Type B pancreatic cell (in vitro differentiated cells): ENCODE results near the gene NUAK1. TPM values are rescaled to one million over a fixed set of nuclear protein-coding genes. Genes with fewer than 3 reads are reported as not detected.

ENCODE experiments used
- DNase-seq: peaks from one replicate; pipeline ENCODE4 v3.0.0; 2021; ENCODE audit warnings: mixed read lengths; ENCODE audit not compliant: unreplicated experiment; ENCODE audit errors: extremely low spot score
- H3K27ac Mint-ChIP-seq: 2 replicates; pipeline ENCODE4 v1.8.0; 2021; ENCODE audit warnings: mild to moderate bottlenecking, mixed read lengths
- H3K27me3 Mint-ChIP-seq: 2 replicates; pipeline ENCODE4 v1.8.0; 2021; ENCODE audit warnings: mixed read lengths
- H3K36me3 Mint-ChIP-seq: 2 replicates; pipeline ENCODE4 v1.8.0; 2021; ENCODE audit warnings: mixed read lengths
- H3K4me1 Mint-ChIP-seq: one replicate; pipeline ENCODE4 v1.8.0; 2021; ENCODE audit warnings: mixed read lengths; ENCODE audit not compliant: unreplicated experiment
- H3K4me3 Mint-ChIP-seq: 2 replicates; pipeline ENCODE4 v1.8.0; 2021; ENCODE audit warnings: mild to moderate bottlenecking, mixed read lengths
- H3K9me3 Mint-ChIP-seq: 2 replicates; pipeline ENCODE4 v1.8.0; 2021; ENCODE audit warnings: mixed read lengths
- total RNA-seq: library from RNA; stranded (reverse); gene quantifications from 2 replicates; pipeline ENCODE4 v1.2.1, GENCODE V29; 2021; ENCODE audit warnings: low replicate concordance
- TF ChIP-seq, protein P1 (sequence below): fragments of 200-600 bp; sonication (generic); conservative IDR thresholded peaks from 2 replicates; pipeline ENCODE4 v1.5.0; 2021; ENCODE audit warnings: antibody characterized with exemption, mild to moderate bottlenecking

NUAK1 gene
- total RNA-seq, 1 donor from 2014 or later, result 8.1 TPM

DNA sequence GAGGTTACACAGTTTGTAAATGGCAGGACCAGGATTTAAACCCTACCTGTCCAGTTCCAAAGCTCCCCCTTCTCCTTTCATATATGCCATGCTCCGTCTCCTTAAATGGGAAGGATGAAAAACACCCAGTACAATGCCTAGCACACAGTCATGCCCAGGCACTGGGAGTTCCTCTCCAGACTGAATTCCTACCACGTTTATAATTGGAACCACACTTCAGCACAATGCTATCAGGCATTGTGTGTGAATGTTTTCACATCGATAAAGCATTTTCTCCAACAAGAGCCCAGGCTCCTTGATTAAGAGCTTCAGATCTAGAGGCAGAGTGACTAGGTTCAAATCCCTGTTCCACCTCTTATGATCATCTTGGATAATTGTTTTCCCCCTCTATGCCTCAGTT, 2.7 kb upstream of the NUAK1 start:
- no peak for DNase-seq
- Mint-ChIP-seq H3K36me3 (peaks cover 5% of the 10 kb centered on the region), H3K27me3 (peaks cover 15% of the 10 kb centered on the region), H3K4me3 (peak overlapping the region; percentile 71), H3K9me3 (no peaks in the 10 kb centered on the region), H3K4me1 (peaks cover 45% of the 10 kb centered on the region), H3K27ac (no peak overlapping the region)
- TF ChIP-seq, protein P1, sequence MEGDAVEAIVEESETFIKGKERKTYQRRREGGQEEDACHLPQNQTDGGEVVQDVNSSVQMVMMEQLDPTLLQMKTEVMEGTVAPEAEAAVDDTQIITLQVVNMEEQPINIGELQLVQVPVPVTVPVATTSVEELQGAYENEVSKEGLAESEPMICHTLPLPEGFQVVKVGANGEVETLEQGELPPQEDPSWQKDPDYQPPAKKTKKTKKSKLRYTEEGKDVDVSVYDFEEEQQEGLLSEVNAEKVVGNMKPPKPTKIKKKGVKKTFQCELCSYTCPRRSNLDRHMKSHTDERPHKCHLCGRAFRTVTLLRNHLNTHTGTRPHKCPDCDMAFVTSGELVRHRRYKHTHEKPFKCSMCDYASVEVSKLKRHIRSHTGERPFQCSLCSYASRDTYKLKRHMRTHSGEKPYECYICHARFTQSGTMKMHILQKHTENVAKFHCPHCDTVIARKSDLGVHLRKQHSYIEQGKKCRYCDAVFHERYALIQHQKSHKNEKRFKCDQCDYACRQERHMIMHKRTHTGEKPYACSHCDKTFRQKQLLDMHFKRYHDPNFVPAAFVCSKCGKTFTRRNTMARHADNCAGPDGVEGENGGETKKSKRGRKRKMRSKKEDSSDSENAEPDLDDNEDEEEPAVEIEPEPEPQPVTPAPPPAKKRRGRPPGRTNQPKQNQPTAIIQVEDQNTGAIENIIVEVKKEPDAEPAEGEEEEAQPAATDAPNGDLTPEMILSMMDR, result no peak

DNA sequence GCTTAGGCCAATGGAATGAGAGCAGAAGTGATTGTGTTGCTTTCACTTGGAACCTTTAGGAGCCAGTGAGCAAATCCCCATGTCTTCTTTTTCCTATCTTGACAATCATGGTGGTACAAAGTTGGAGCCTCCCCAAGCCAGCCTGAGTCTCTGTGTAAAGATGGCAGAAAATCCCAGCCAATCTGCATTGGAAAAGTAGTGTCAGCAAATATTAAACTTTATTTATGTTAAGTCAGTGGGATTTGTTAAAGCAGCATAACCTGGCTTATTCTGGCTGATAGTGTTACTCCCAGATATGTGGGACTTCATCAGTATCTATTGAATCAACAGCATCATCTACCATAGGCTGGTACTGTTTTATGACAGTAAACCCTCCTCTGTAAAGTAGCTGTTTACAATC, 2.2 kb upstream of the NUAK1 start:
- peaks cover 19% of the 10 kb centered on the region for H3K27me3 Mint-ChIP-seq
- H3K4me1 Mint-ChIP-seq, result peaks cover 47% of the 10 kb centered on the region
- H3K9me3 Mint-ChIP-seq, result no peaks in the 10 kb centered on the region
- H3K27ac Mint-ChIP-seq, result peak overlapping the region; percentile 89
- DNase-seq, result no peak
- peak overlapping the region; percentile 88 for H3K4me3 Mint-ChIP-seq
- TF ChIP-seq, protein P1, result no peak
- H3K36me3 Mint-ChIP-seq, result peaks cover 5% of the 10 kb centered on the region

DNA sequence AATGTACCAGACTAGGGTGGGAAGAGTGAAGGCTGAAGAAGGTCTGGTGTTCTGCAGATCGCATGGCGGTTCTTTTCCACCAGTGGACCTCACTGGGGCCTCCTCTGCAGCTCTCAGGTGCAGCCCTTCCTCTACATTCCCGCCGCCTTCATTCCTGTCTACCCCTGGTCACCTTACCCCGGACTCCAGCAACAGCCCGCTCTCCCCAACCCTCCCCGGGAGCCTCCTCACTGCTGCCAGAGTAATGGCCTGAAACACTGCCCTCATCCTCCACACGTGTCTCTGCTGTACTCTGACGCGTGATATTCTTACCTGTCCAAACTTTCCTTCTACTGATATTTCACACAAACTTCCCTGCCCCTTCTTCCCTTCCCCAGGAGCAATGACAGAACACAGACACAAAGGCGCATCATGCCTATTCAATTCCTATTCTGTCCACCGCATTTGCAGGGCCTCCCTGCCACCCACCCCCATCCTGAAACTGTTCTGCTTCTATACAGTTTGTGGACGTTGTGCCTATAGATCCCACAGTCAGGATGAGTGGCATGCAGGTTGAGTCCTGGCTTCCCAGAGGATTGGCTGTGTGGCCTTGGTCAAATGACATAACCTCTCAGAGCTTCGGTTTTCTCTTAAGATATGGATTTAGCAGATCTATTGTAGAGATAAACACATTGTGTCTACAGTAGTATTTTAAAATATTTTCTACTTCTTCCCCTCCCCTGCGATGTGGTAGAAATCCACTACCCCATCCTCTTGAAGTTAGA, 1.7 kb upstream of the NUAK1 start:
- Mint-ChIP-seq H3K27ac (peak overlapping the region; percentile 89), H3K9me3 (no peaks in the 10 kb centered on the region), H3K36me3 (peaks cover 5% of the 10 kb centered on the region), H3K27me3 (peaks cover 21% of the 10 kb centered on the region), H3K4me3 (peak overlapping the region; percentile 88), H3K4me1 (peaks cover 49% of the 10 kb centered on the region)
- TF ChIP-seq, protein P1, result no peak
- no peak for DNase-seq

DNA sequence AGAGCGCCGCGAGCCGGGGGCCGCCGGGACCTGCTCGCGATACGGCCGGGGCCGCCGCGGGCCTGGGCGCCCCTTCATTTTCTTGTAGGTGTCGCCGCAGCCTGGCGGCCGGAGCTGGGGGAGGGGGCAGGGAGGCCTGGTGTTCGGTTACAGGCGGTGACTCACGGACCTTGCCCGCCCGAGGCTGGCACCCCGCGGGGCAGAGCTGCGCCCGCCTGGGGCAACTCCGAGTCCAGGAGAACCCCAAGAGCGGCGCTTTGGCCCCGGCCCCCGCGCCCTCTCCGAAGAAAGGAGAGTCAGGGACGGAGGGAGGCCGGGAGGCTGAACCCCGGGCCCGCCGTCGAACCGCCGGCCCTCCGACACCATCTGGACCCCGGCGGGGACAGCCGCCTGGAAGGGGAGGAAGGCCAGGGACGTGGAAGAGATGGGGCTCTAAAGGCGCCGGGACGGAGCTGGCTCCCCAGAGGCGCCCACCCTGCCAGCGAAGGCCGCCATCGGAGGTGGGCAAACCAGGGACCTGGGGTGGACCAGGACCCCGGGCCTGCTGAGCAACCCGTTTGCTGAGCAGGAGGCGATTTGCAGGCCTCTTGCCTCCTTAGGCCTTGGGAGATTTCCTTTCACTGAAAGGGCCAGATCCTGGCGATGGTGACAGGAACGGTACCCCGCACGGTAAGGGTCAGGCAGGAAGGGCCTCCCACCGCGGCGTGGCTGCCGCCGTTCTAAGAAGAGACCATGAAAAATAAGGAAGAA, 843 bp upstream of the NUAK1 start:
- Mint-ChIP-seq H3K4me1 (peaks cover 54% of the 10 kb centered on the region), H3K27me3 (peaks cover 26% of the 10 kb centered on the region), H3K27ac (peak overlapping the region; percentile 89), H3K4me3 (peak overlapping the region; percentile 88), H3K36me3 (peaks cover 8% of the 10 kb centered on the region), H3K9me3 (no peaks in the 10 kb centered on the region)
- DNase-seq, result peak; percentile 82
- TF ChIP-seq, protein P1, result no peak

DNA sequence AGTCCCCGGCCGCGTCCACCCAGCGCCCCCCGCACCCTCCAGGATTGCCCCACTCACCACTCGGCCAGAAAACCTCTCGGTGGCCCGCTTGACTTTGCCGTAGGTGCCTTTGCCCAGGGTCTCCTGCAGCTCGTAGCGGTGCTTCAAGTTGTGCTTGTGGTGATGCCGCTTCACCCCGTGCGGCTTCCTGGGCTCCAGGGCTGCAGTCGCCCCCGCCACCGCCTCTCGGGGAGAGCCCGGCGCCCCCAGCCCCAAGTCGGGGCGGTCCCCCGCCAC, 459 bp downstream of the NUAK1 start:
- TF ChIP-seq, protein P1, result no peak
- Mint-ChIP-seq H3K4me1 (peaks cover 54% of the 10 kb centered on the region), H3K27me3 (peaks cover 32% of the 10 kb centered on the region), H3K9me3 (no peaks in the 10 kb centered on the region), H3K4me3 (peak overlapping the region; percentile 96), H3K36me3 (peaks cover 8% of the 10 kb centered on the region), H3K27ac (peak overlapping the region; percentile 91)
- no peak for DNase-seq
